GM12865 (cell line): Measurements from ENCODE around the gene TOP2B.
A peak's percentile ranks its signal among the peaks of the same experiment; 100 is the strongest.

ENCODE experiments used
- DNase-seq: peaks from one replicate; pipeline ENCODE4 v3.0.0; 2010; ENCODE audit warnings: low read depth
- H3K4me3 ChIP-seq: 2 replicates; pipeline ENCODE4 v1.5.1; 2011; ENCODE audit warnings: mild to moderate bottlenecking, low read depth, low read length, control low read depth
- CTCF ChIP-seq: IDR thresholded peaks from 2 replicates; pipeline ENCODE4 v1.5.1; 2011; ENCODE audit warnings: low read length, control low read depth, low read depth, inconsistent platforms; ENCODE audit not compliant: insufficient read depth; ENCODE audit errors: missing control alignments

Gene TOP2B

GRCh38 chr3:25592510-25592968 lies 72.2 kb downstream of the TOP2B start:
- DNase-seq = no peak
- no peak overlapping the region for H3K4me3 ChIP-seq
- no peak for TF ChIP-seq CTCF

- H3K4me3 ChIP-seq = no peak overlapping the region
- no peak for DNase-seq
- TF ChIP-seq CTCF = no peak
These were observed 74.9 kb downstream of the TOP2B start for GRCh38 chr3:25589783-25590258.

- no peak for DNase-seq
- no peak for TF ChIP-seq CTCF
- H3K4me3 ChIP-seq = no peak overlapping the region
These were observed 75.5 kb downstream of the TOP2B start for GRCh38 chr3:25589104-25589782.

- H3K4me3 ChIP-seq = no peak overlapping the region
- peak; percentile 19 for DNase-seq
- TF ChIP-seq CTCF = no peak
These were observed 76.1 kb downstream of the TOP2B start for GRCh38 chr3:25588441-25589103.

GRCh38 chr3:25587975-25588374 lies 76.7 kb downstream of the TOP2B start:
- no peak for TF ChIP-seq CTCF
- no peak for DNase-seq
- H3K4me3 ChIP-seq = no peak overlapping the region

- no peak for TF ChIP-seq CTCF
- H3K4me3 ChIP-seq = no peak overlapping the region
- no peak for DNase-seq
These were observed 77.2 kb downstream of the TOP2B start for GRCh38 chr3:25587526-25587925.
